CD4-positive, alpha-beta T cell treated with Interleukin-2 at 100 ng/mL for 4 hours (primary cell): ENCODE results near the gene GRM8.

Experiments used
- DNase-seq: peaks from one replicate; pipeline ENCODE4 v3.0.0-alpha.2; 2020; ENCODE audit warnings: low spot score

The GRM8 gene

DNA sequence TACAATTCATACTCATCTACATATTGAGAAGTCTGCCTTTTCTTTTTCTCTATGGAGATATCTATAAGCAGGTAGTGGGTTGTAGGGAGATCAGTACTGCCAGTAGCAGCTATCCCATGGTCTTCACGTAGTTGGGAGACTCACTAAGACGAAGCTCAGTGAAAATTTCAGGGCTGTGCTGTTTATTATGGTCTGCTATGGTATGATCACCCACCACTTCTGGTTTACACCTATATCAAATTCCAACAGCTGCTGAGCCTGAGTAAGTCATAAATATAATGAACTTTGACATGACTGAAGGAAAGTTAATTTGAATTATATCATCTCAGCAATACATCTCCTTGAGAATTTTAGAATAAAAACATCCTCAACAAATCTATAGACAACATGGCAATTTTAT, 741.7 kb downstream of the GRM8 start:
- DNase-seq: no peak

DNA sequence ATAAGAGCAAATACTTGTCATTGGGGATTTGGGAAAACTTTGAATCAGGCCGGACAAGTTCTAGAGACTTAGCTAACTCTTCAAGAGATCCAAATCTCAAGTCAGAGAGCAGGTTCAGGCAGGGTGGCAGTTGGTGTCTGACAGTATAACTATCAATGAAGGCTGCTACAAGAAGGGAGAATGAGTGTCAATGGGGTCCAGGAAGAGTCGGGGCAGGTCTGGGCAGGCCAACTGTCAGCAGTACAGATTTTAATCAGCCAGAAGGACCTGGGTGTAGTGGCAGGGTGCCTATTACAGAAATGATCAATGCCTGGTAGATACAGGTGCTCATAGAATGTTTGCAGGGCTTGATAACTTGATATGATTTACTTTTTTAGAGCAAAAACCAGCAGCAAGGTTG, 751.1 kb downstream of the GRM8 start:
- DNase-seq: no peak

DNA sequence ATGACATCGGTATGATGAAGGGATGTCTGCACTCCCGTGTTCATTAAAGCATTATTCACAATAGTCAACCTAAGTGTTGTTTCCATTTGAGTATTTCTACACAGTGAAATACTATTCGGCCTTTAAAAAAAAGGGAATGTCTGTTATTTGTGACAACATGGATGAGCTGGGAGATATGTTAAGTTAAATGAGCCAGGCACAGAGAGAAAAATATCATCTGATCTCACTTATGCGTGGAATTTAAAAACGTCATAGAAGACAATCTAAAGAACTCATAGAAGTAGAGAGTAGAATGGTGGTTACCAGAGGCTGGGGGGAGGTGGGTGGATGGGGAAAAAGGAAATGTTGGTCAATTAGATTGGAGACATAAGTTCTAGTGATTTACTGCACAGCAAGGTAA, 753.3 kb downstream of the GRM8 start:
- DNase-seq: no peak

DNA sequence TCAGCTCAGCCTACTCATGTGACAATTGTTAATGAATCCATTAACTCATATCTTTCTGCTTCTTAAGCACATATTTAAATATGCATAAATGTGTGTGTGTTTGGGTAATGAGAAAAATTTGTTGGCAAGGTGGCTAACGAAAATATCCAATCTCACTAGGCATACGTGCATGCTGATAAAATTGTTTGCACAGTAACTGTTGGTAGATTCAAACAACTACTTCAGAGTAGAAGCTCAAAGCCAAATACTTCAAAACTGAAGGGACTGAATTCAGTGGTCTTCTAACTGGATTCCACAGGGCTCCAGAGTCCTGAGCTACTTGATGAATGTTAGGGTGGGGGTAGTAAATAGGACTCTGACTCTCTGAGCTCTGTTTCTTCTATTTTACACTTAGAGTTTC, 757.0 kb downstream of the GRM8 start:
- no peak for DNase-seq

DNA sequence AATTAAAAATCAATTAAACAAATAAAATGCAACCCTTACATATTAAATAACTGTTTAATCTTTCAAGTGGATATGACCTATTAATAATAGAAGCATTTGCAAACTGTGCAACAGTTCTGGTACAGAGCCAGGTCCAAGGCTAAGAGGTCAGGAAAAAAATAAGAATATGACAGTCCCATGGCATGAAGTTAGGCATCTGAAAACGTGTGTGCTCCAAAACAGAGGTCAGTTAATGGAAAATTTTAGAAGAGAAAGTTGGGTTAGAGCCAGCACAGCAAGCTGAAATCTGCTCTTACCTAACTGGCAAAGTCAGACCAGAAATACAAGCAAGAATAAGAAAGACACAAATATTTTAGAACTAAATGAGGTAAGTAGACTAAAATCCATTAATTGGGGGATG, 757.7 kb downstream of the GRM8 start:
- no peak for DNase-seq

DNA sequence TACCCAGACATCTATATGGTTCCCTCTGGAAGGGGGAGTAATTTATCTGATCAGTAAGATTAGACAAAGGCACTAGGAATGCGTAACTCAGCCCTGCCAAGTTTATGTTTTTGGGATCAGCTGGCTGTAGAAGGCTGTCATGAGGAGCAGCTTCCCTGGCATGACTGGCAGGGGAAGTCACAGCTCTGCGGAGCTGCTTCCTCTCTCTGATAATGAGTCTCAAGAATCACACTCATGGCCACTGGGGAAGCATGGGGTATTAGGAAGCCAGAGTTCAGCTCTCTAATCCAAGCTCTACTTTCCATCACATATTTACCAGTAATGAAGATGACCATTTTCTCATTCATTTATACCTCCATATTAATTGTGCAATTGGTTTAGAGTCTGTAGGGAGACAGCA, 758.9 kb downstream of the GRM8 start:
- no peak for DNase-seq

DNA sequence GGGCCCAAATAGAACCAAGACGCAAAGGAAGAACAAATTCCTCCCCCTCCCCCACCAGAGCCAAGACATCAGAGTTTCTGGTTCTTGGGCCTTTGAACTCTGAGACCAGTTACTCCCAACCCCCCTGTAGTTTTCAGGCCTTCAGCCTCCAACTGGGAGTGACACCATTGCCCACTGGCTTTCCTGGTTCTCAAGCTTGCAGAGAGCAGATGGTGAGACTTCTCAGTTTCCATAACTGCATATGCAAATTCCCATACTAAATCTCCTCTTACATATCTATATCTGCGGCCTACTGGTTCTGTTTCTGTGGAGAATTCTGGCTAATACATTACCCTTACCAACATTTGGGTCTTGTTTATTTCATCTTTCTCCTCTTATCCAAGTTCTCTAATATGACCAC, 762.9 kb downstream of the GRM8 start:
- DNase-seq: no peak

DNA sequence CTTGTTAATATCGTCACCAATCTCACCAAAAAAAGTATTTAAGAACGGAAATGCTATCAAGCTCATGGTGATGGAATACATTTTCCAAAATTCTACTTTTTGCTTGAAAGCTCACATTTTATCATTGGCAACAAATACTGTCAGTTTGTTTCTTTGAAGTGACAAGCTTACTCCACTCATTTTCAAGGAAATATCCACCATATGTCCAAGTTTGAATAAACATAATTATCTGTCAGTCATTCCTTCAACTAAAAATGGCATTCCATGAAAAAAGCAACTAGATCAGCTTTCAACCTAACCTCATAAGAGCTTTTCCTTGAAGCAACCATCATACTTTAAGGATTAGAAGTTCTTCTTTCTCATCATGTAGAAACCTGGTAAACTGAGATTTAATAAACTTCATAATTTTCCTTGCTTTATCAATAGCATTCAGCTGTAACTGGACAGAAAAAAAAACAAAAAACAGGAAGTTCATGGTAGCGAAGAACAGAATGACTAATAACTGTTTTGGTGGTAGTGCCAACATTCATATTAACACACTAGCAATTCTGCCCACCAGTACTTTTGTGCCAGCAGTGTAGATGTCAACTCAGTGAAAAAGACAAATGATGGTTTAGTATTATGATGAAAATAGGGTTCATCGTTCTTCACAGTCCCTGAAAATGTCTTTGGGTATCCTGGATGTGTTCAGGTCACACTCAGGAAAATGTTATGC, 764.9 kb downstream of the GRM8 start:
- no peak for DNase-seq

DNA sequence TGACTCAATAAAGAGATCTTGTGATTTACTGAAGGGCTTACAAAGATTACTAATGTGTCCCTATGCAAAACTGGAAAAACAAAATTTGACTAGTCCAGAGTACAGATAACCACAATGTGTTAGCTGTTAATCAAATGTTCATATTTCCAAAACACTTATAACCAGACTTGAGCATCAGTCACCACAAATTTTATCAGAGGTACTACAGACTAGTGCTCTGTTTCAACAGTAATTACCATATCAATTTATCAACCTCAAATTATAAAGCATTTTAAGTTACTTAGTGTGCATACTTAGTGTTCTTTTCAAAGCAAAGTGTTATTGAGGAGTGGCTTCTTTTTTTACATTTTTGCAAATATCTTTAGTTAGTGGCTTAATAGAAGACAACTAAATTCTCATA, 765.9 kb downstream of the GRM8 start:
- DNase-seq: no peak

DNA sequence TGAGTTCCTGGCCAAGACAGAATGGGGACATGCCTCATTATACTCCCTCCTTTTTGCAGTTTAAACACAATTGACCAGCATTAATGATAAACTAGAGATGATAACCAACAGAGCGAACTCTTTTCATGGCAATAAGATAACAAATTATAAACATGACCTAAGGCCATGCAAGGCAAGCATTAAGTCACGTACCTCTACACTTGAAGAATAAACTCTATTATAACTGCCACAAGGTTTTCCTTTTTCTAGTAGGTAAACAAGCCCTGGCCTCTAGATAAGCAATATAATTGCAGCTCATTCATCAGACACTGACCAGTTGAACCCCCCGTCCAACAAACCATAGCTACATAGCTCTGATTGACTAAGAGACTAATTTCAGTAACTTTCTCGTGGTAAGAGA, 767.0 kb downstream of the GRM8 start:
- no peak for DNase-seq

DNA sequence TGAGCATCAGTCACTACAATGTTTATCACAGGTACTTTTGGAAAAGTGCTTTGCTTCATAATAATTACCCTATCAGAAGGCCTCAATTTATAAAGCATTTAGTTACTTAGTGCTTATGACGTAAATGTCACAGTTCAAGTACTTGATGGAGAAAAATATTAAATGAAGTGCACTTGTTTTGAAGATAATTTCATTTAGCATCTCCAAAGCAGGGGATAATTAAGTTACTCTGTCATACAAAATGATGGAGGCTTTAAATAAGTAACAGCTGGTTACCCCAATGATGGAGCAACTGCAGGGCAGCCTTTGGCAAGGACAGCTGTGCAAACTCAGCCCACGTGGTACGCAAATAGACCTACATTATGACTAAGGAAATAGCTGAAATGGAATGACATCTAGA, 768.8 kb downstream of the GRM8 start:
- no peak for DNase-seq

DNA sequence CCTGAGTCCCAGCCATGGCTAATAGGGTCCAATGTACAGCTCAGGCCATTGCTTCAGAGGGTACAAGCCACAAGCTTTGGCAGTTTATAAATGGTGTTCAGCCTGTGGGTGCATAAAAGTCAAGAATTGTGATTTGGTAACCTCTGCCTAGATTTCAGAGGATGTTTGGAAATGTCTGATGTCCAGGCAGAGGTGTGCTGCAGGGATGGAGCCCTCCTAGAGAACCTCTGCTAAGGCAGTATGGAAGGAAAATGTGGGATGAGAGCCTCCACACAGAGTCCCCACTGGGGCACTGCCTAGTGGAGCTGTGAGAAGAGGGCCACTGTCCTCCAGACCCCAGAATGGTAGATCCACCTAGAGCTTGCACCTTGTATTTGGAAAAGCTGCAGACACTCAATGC, 779.9 kb downstream of the GRM8 start:
- no peak for DNase-seq

DNA sequence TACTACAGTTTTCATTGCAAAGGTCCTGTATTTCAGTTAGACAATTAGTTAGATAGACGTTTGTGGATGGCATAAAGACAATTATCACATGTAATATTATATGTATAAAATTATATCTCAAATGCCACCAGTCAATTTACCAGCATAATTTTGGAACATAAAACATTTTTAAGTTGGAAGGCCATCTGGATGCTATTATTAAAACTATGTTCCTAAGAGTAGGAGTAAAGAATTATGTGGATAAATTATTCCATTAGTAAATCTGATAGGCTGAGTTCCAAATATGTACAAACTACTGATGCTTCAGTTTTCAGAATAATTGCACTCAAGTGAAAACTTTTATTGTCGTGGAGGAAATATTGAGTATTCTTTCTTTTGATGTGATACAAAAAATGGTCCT, 790.3 kb downstream of the GRM8 start:
- no peak for DNase-seq

DNA sequence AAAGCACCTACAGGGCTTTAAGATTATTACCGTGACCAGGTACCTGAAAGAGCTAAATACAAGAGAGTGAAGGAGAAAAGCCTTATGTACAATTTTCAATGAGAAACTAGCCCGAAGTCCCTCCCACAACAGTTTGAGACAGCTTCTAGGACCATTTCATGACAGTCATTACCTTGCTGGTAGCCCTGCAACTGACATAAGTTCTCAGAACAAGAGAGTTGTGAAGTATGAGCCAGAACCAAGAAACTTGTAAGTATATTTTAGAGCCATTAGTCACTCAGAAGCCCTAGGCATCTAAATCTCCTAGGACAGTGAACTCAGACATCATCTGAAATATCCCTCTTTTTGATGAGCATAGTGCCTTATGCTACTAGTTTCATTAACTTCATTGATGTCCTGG, 792.1 kb downstream of the GRM8 start:
- no peak for DNase-seq

DNA sequence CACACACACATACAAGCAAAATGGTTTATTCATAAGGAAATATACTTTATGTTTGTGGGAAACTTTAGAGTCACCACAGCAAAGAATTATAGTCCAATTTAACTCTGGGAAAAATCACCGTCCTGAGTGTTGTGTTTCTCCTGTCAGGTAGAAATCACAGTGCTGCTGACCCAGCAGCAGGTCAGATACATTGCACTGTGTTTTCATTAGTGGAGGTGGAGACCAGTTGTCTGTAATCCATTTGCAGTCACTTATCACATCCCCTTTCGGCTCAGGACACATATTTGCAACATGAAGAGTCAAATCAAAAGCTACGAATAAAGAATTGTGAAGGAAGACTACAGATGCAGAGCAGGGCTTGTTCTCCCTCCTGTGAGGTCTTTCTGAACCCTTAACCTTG, 799.6 kb downstream of the GRM8 start:
- no peak for DNase-seq

DNA sequence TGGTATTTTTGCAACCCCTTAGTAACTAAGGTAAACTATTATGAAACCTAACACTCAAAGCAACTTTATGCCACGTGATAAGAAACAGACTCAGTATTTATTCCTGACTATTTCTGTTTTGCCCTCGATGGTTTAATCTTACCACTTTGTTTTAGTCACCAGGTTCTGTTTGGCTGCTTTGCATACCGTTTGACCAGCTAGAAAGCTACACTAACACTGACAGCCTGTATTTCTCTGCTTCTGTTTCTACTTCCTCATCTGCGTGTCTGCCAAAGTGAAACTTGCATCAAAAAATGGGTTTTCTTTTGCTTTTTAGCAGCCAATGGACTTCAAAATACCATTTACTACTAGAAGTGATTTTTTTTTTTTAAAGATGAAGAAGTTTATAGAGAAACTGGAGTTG, 802.5 kb downstream of the GRM8 start:
- DNase-seq: no peak

DNA sequence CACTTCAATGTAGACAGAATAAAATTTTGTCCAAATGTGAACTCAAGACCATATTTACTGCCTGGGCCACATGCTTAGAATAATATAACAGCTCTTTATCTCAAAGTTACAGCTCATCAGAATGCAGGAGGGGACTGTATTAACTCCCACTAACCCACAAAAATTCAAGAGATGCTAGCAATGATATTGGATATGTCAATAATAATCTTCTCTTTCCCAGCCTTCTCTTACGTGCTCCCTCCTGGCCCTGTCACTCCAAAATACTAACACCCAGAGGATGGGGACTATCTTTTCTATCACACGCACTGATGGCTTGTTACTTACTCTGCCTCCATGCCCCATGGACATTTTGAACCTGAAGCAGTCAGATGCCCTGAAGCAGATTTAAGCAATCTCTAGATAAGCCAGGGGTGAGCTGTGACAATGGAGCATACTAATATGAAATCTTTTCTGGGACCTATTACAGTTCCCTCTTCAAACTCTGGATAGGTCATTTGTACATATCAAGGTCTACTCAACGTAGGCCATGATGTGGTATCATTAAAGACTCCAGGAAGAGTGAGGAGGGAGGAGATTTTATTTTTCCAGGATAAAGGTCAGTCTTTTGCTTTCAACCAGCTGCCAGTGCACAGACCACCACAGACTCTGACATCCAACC, 803.0 kb downstream of the GRM8 start:
- DNase-seq: no peak

DNA sequence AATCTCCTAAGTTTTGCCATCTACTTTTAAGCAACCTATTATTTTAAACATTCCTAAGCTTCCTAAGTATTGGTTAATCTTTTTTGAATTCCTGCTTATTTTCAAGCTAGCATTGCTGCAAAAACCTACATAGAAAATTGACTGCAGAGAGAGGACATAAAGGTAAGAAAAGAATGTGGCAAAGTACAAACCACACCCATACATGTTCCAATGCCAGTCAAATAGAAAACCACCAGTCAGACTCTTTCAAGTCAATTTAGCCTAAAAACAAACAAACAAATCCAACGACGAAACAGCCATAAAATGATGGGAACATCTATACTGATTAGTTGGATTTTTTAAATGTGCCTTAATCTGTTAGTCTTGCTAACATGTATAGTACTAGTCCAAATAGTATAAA, 804.8 kb downstream of the GRM8 start:
- no peak for DNase-seq

DNA sequence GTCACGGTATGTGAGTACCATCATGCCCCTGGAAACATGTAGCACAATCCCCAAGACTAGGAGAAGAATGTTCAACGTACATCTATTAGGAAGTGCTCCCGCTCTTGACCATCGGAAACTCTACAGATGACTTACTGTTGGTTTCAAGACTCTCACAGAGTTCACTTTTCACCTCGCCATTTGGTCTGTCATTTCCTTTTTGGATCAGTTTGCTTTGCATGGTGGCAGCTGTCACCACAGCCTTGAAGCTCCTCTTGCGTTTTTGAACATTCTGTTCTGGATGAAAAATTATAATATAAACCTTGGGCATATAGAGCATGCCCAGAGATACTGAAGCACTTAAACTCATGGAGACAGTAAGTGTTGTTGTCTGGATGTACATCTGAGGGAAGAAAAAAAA, 806.8 kb downstream of the GRM8 start:
- no peak for DNase-seq

DNA sequence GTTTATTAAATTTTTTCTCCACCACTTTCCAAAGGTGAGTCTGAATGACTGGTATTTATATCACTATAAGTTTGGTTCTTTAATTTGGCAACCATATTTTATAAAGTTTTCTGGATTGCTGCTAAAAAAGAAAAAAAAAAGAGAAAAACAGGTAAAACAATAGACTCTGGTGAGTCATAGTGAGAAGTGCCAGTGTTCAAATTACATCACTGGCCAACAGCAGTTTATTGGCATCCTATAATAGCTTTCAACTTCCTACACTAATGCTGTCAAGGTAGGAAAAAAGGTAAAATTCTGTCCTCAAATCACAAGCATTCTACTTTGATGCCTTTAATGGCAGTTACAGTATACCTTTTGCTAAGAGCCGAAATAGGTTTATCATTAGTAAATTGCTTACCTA, 808.8 kb downstream of the GRM8 start:
- no peak for DNase-seq

DNA sequence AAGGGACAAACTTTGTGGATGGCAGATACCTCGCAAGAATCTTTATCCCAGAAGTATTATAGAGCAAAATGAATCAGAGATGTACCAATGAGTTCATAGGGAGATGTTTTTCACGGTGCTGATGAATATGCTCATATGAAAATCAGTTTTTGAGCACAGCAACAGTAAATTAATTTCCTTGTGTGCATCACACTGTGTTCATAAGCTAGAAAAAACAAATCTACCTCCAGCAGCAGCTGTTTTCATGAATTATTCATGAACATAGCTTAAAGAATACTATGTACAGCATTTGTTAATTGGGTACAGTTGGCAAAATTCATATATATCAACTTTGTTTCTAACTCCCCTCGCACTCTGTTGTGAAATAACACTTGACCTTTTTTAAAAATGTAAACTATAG, 809.8 kb downstream of the GRM8 start:
- no peak for DNase-seq

DNA sequence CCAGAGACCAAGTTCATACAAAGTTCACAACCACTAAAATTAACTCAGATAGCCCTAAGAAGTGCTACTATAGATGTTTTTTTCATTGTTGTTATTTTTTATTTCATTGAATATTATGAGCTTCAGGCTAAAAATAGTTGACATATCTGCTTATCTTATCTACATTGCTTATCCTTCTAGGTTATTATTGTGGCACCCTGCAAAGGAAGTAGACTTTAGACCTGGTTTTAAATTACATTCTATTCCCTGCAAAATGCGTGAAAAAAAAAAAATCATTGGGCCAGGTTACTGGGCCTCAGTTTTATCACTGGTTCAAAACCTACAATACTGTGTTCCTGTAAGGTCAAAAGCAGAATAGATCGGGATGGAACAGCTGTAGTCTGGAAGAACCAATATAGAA, 811.0 kb downstream of the GRM8 start:
- DNase-seq: no peak

DNA sequence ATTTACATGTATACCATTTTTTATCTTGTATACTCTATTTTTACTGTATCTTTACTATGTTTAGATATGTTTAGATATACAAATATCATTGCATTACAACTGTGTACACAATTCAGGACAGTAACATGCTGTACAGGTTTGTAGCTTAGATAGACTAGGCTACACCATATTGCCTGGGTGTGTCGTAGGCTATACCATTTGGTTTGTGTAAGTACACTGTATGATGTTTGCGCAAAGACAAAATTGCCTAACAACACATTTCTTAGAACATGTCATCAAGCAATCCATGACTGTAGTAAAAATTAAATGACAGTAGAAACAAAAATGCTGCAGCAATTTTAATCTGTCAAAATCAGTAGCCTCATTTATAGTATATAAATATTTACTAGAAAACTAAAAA, 812.2 kb downstream of the GRM8 start:
- no peak for DNase-seq

DNA sequence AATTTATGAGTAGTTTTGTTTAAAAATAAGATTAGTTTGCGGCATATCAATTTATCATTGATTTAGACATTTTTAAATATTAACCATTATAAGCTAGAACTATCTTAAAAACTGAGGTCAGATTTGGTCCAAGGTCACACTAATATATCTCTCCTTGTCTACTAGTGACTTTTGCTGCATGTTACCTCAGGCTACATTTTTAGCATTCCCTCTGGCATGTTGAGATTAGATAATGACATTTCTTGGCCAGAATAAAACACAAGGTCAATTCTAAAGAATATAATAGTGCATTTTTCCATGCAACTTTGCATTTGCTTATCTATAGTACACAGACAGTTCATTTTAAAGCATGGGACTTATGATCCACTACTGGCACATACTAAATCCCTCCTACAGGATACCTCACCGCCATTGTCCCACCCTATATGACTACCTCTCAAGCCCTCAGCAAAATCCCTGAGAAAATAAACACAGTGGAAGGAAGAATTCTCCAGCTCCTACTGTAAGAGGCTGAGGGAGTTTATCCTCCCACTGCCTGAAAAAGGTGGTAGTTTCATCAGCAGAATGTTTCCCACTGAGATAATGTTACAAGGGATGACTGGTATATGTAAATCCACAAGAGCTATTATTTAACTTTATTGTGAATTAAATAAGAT, 816.4 kb downstream of the GRM8 start:
- DNase-seq: no peak
